D341Med (cell line): Measurements from ENCODE around the gene ARID1B.
"Not testable (repeated sequence)": the region's sequence is repeated elsewhere in the genome, so short reads cannot be mapped to it uniquely, and the experiment has no call there.

Source experiments
- DNase-seq: peaks from one replicate; pipeline ENCODE4 v3.0.0; 2012; ENCODE audit warnings: low spot score

The ARID1B gene

GRCh38 chr6:156963712-156964700, 186.8 kb downstream of the ARID1B start:
- no peak for DNase-seq

DNA sequence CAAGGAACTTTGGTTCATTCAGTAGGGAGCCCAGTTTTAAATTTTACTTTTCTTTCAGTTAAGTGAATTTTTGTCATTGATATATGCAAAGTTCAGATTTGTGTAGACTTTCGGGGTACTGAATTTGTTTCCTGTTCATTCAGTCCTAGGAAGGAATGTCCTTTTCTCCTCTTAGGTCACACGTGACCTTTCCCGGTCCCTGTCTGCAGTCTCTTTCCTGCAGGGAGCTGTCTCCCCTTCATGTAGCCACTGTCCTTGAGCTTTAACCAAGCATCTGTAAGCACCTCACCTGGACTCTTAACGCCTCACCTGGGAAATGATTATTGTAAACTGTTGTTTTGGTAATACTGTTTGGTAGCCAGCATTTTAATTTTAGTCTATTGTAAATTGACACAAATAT, 190.7 kb downstream of the ARID1B start:
- no peak for DNase-seq

- DNase-seq: no peak
Observed at GRCh38 chr6:156969233-156969632, 192.1 kb downstream of the ARID1B start.

DNA sequence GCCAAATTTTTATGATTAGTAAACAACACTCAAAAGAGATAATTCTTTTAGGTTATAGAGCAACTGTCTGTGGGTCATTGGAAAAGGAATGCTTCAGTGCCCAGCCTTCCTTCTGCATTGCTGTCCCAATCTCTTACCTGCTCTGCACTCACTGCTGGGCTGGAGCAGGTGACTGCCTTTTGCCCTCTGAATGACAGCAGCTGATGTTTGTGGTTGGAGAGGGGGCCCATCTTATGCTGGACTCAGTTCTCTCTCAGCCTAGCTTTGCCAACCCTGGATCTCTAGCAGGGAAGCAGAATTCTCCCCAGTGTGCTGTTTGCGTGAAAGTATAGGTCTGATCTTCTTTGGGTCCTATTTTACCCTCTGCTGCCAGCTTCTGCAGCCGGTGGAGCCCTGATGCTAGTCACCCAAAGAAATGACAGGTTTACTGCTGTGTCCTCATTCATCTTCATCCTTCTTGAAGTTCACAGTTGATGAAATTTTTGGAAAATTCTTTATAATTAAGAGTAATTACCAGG, 193.5 kb downstream of the ARID1B start:
- no peak for DNase-seq

- DNase-seq: no peak
Observed at GRCh38 chr6:156971153-156971885, 194.1 kb downstream of the ARID1B start.

- no peak for DNase-seq
Observed at GRCh38 chr6:156972145-156972544, 195.0 kb downstream of the ARID1B start.

DNA sequence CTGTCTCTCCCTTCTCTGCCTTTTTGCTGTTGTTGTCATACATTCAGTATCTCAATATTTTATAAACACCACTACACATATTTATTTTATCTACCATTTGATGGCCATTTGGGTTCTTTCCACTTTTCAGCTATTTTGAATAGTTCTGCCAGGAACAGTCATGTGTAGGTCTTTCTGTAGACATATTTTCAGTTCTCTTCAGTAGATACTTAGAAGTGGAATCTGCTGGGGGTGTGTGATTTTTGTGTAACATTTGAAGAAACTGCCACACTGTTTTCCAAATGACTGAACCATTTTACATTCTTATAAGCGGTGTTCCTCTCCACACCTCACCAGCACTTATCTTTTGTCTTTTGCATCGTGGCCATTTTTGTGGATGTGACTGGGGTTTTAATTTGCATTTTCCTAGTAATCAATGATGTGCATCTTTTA, 197.7 kb downstream of the ARID1B start:
- no peak for DNase-seq

DNA sequence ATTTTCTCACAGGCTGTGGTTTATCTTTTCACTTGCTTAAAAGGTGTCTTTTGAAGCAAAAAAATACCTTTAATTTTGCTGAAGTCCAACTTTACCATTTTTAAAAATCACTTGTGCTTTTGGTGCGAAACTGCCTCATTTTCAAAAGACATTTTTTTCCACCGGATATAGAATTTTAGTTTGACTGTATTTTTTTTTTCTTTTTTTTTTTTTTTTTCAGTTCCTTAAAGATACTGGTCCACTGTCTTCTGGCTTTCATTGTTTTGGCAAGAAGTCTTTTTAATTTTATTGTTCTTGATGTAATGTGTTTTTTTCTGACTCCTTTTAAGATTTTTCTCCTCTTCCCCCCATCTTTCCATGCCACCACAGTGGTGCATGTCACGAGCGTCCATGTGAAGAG, 198.2 kb downstream of the ARID1B start:
- DNase-seq: no peak

GRCh38 chr6:156976216-156977127, 199.3 kb downstream of the ARID1B start:
- DNase-seq: no peak

GRCh38 chr6:156977527-156978291, 200.5 kb downstream of the ARID1B start:
- no peak for DNase-seq

GRCh38 chr6:156978948-156979347, 201.8 kb downstream of the ARID1B start:
- no peak for DNase-seq

DNA sequence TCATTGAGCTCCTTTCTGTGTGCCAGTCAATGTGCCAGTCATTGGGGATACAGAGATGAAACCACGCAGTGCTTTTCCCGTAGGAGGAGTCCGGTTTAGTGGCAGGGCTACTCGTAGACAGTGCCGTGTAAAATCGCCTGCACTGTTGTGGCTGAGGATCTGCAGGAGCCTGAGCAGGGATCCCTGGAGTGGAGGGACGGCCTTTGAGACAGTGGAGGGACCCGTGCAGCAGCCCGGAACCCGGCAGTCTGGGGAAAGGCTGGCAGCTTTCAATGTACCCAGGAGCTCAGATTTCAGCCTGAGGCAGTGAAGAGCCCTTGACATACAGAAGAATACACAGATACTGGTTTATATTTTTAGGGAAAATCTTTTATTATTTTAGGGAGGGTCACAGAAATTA, 203.3 kb downstream of the ARID1B start:
- no peak for DNase-seq

DNA sequence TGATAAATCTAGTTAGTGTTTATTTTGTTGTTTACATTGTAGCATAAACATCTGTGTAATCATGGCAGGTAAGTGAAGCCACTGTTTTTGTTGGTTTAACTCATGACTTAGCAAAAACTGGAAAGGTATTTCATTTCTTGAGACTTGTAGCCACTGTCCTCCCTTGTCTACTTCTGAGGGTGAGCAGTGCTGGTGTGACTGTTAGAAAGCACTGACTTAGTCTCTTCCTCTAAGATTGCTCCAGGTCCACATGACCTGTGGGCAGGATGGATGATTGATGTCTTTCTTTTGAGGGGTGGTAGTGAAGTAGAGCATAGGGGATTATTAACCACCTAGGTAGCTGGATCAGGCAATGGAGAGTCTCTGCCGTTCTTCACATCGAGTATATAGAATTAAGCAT, 203.8 kb downstream of the ARID1B start:
- DNase-seq: no peak

DNA sequence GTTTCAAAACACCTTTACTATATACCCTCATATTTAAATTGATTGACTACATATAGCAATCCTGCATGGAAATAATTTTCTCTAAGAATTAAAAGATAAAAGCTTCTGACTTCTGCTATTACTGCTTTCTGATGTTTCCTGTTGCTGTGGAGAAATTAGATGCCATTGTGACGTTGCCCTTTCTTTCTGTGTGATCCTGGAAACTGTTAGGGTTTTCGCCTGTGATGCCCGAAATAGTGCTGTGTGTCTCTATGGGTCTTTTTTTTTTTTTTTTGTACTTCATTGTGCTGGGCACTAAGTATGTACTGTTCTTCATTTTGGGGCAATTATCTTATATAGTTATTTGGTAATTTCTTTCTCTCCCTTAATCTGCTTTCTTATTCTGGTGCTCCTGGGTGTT, 205.0 kb downstream of the ARID1B start:
- DNase-seq: no peak

- DNase-seq: not testable (repeated sequence)
Observed at GRCh38 chr6:156982864-156983263, 205.7 kb downstream of the ARID1B start.

DNA sequence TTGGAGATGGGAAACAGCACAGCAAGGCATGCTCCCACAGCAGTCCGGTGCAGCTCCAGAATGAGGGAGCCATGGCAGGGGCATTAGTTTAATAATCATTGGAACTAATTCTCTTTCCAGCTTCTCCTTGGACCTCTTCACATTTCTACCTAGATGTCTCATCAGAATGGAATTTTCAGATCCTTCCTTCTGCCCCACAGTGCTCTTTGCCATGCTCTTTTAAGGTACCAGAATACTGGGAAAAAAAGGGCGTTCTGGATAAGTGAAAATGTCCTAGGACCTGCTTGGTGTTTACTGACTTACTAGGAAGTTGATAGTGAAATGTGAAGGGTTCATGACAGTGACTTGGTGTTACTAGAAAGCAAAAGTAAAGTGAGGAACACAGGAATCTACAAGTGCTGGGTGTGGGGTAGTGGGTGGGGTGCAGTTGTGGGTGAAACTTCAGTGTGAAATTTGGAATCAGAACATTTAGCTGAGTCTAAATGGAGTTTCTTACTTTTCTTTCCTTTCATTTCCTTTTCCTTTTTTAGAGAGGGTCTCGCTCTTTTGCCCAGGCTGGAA, 207.1 kb downstream of the ARID1B start:
- DNase-seq: no peak

DNA sequence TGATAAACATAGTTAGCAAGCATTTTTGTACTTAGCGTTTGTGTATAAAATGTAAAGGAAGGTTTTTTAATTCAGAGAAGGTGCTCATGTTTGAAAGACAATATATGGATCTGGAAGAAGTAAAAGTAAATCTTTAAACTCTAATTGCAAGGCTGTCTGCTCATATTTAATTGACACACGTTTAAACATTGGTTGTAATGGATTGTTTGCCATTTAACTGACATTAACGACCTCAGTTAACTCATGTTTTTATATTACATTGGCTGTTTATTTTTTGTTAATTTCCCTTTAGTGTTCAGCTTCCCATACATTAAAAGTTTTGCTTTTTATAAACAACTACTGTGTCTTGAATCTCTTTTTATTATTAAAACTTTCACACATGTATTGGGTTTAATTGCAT, 208.1 kb downstream of the ARID1B start:
- DNase-seq: no peak

GRCh38 chr6:156988276-156989158, 211.3 kb downstream of the ARID1B start:
- DNase-seq: no peak

DNA sequence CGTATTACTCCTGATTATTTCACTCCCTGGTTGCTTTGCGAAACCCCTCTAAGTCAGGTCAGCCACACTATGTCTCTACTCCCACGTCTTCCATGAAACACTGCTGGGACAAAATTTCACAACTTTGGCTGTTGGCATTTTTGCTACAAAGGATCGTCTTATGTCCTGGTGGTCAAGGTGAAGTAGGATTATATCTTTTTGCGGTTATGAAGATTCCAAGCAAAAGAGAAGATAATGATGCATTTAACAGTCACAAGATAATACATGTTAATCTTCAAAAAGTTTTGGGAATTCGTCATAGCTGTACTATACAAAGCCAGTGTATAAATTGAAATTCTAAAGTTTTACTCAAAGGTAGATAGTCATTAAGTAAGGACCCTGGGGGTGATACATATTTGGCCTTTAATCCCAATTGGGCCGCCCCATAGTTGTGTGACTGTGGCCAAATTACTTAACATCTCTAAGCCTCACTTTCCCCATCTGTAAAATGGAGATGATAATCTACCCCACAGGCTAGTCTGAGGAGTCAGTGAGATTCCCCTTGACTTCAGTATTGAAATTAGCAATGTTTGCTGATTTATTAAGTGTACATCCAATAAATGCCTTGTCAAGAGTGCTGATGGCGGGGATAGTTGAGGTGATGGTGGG, 212.1 kb downstream of the ARID1B start:
- DNase-seq: no peak
